ENCODE results near the gene KLHL28.
"Not testable (repeated sequence)": the region's sequence is repeated elsewhere in the genome, so short reads cannot be mapped to it uniquely, and the experiment has no call there.

KLHL28 gene

DNA sequence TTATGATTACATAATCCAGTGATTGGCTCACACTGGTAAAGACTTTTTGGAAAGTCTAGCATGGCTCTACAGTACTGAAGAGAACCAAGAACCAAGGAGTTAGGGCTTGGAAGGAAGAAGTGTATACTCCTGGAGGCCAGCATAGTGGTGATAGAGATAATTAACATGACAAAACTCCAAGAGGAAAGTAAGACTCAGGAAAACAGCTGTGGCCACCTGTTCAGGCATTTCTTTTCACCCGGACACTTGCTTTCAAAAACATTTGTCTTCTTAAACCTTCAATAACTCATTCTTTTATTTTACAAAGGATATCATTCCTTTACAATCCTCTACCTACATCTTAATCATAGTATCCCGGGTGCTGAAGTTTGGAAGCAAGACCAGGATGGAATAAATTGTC is 50.9 kb downstream of the KLHL28 start:
- H3K4me3 ChIP-seq (ENCODE audit: low read length in 2 of 2) = no peak overlapping the region
- H3K36me3 ChIP-seq (ENCODE audit: control insufficient read depth in 2 of 2, insufficient read depth in 2 of 2, low read length in 2 of 2) = no peaks in the 10 kb centered on the region
- H3K27ac ChIP-seq (ENCODE audit: low read depth in 2 of 2, low read length in 2 of 2) = no peak overlapping the region
- H3K4me1 ChIP-seq (ENCODE audit: control insufficient read depth in 2 of 2, insufficient read depth in 2 of 2, low read length in 2 of 2) = no peaks in the 10 kb centered on the region
- H3K27me3 ChIP-seq (ENCODE audit: control insufficient read depth in 2 of 2, insufficient read depth in 2 of 2, low read length in 2 of 2) = no peaks in the 10 kb centered on the region
- no peak overlapping the region for H3K9ac ChIP-seq (ENCODE audit: low read depth in 1 of 2, low read length in 2 of 2)
- H3K9me3 ChIP-seq (ENCODE audit: control insufficient read depth in 2 of 2, low read length in 2 of 2) = no peaks in the 10 kb centered on the region

DNA sequence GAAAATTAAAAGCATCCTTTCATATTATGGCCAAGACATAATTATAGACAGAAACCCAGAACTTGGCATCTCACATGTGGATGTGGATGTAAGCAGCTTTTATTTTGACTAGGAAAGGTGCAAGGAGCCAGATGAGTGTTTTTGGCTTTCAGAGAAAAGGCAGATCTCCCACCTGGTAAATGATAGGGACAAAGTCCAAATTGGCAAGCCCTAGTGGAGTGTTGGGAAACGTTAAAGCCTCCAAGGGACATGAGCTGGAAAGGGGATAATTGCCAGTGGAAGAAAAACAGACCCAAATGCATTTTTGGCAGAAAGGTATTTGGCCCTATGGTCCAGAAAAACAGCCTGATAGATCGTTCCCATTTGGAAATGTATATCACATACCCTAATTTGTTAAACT is 60.1 kb downstream of the KLHL28 start:
- no peak overlapping the region for H3K4me3 ChIP-seq (ENCODE audit: low read length in 2 of 2)

DNA sequence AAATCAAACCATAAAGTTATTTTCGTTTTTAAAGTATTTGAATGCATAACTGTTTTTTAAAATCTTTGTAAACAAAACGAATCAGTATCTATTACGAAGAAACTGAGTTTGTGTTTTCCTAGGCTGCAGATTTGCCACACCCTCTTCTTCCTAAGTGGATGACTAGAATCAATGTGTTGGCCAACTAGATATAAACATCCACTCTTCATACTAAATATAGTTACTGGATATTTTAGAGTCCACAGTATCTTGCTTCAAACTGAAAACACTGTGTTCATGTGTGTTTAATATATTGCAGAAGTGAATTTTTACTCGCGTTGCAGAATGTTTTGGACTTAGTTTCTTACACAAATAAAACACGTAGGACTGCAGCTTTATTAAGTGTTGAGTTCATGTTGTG is 63.2 kb downstream of the KLHL28 start:
- no peak overlapping the region for H3K9ac ChIP-seq (ENCODE audit: low read depth in 1 of 2, low read length in 2 of 2)
- peaks cover 2% of the 10 kb centered on the region in 2 donors for H3K4me1 ChIP-seq (ENCODE audit: control insufficient read depth in 2 of 2, insufficient read depth in 2 of 2, low read length in 2 of 2)
- no peaks in the 10 kb centered on the region for H3K27me3 ChIP-seq (ENCODE audit: control insufficient read depth in 2 of 2, insufficient read depth in 2 of 2, low read length in 2 of 2)
- peak overlapping the region; percentile 83 to 95 for H3K4me3 ChIP-seq (ENCODE audit: low read length in 2 of 2)
- H3K27ac ChIP-seq (ENCODE audit: low read depth in 2 of 2, low read length in 2 of 2) = peak overlapping the region in 1 of 2 donors; percentile 99
- H3K36me3 ChIP-seq (ENCODE audit: control insufficient read depth in 2 of 2, insufficient read depth in 2 of 2, low read length in 2 of 2) = no peaks in the 10 kb centered on the region
- no peaks in the 10 kb centered on the region for H3K9me3 ChIP-seq (ENCODE audit: control insufficient read depth in 2 of 2, low read length in 2 of 2)

More for the DNA sequence above, 60.1 kb downstream of the KLHL28 start:
- Histone ChIP-seq H3K27me3 (ENCODE audit: control insufficient read depth in 2 of 2, insufficient read depth in 2 of 2, low read length in 2 of 2) (no peaks in the 10 kb centered on the region), H3K36me3 (ENCODE audit: control insufficient read depth in 2 of 2, insufficient read depth in 2 of 2, low read length in 2 of 2) (no peaks in the 10 kb centered on the region), H3K27ac (ENCODE audit: low read depth in 2 of 2, low read length in 2 of 2) (no peak overlapping the region), H3K4me1 (ENCODE audit: control insufficient read depth in 2 of 2, insufficient read depth in 2 of 2, low read length in 2 of 2) (peaks cover 2% of the 10 kb centered on the region in 2 donors), H3K9me3 (ENCODE audit: control insufficient read depth in 2 of 2, low read length in 2 of 2) (no peaks in the 10 kb centered on the region), H3K9ac (ENCODE audit: low read depth in 1 of 2, low read length in 2 of 2) (no peak overlapping the region)

DNA sequence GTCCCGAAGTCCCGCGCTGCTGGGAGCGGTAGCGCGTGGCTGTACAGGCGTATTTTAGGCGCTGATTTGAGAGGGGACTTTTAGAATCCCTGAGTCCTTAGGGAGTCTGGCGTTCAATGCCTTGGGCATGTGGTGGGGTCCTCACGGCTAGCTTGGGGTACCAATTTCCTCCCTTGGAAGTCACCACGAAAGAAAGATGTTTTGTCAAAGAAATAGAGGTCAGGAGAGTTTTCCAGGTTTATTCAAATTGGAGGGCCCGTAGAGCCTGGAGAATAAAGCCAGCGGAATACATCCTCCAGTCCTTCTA is 63.9 kb downstream of the KLHL28 start:
- H3K4me1 ChIP-seq (ENCODE audit: control insufficient read depth in 2 of 2, insufficient read depth in 2 of 2, low read length in 2 of 2) = peaks cover 2% of the 10 kb centered on the region in 2 donors
- H3K9me3 ChIP-seq (ENCODE audit: control insufficient read depth in 2 of 2, low read length in 2 of 2) = no peaks in the 10 kb centered on the region
- peak overlapping the region; percentile 88 to 91 for H3K9ac ChIP-seq (ENCODE audit: low read depth in 1 of 2, low read length in 2 of 2)
- peak overlapping the region; percentile 83 to 95 for H3K4me3 ChIP-seq (ENCODE audit: low read length in 2 of 2)
- H3K27ac ChIP-seq (ENCODE audit: low read depth in 2 of 2, low read length in 2 of 2) = peak overlapping the region; percentile 99 to 100
- no peaks in the 10 kb centered on the region for H3K27me3 ChIP-seq (ENCODE audit: control insufficient read depth in 2 of 2, insufficient read depth in 2 of 2, low read length in 2 of 2)
- H3K36me3 ChIP-seq (ENCODE audit: control insufficient read depth in 2 of 2, insufficient read depth in 2 of 2, low read length in 2 of 2) = no peaks in the 10 kb centered on the region

DNA sequence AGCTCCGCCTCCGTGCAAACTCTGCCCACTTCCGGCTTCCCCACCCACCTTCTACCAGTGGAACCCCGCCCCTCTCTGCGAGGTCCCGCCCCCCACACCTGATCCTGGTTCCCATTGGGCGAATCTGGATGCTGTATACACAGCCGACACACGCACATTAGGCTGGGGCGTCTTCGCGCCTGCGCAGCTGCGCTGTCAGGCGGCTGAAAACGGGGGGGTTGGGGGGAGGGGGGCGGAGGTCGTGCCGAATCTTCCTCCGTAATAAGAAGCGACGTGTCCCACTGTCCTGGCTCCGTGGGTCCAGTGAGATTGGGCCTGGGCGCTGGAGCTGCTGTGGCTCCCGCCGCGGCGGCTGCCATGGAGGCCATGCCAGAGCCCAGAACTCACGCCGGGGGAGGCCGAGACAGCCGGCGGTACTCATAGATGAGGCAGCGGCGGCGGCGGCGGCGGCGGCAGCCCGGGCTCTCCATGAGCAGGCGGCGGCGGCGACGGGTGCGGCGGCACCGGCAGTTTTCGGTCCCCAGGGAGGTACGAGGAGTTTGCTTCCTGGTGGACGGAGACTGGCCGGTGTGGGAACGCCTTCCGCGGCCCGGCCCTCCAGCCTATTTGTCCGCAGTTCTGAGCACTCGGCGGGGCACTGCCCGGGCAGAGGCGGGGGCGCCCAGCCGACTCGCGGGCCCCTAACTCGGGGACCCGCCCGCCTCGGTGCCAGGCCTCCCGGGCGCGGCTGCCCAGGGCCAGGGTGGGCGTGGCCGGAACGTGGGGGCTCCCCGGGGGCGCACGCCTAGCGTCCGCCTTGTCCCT is 64.5 kb downstream of the KLHL28 start:
- Histone ChIP-seq H3K27ac (ENCODE audit: low read depth in 2 of 2, low read length in 2 of 2) (peak overlapping the region; percentile 99 to 100), H3K27me3 (ENCODE audit: control insufficient read depth in 2 of 2, insufficient read depth in 2 of 2, low read length in 2 of 2) (no peaks in the 10 kb centered on the region), H3K36me3 (ENCODE audit: control insufficient read depth in 2 of 2, insufficient read depth in 2 of 2, low read length in 2 of 2) (no peaks in the 10 kb centered on the region), H3K4me3 (ENCODE audit: low read length in 2 of 2) (peak overlapping the region; percentile 83 to 95), H3K9me3 (ENCODE audit: control insufficient read depth in 2 of 2, low read length in 2 of 2) (no peaks in the 10 kb centered on the region), H3K9ac (ENCODE audit: low read depth in 1 of 2, low read length in 2 of 2) (peak overlapping the region; percentile 88 to 91), H3K4me1 (ENCODE audit: control insufficient read depth in 2 of 2, insufficient read depth in 2 of 2, low read length in 2 of 2) (peaks cover 2% of the 10 kb centered on the region in 2 donors)

DNA sequence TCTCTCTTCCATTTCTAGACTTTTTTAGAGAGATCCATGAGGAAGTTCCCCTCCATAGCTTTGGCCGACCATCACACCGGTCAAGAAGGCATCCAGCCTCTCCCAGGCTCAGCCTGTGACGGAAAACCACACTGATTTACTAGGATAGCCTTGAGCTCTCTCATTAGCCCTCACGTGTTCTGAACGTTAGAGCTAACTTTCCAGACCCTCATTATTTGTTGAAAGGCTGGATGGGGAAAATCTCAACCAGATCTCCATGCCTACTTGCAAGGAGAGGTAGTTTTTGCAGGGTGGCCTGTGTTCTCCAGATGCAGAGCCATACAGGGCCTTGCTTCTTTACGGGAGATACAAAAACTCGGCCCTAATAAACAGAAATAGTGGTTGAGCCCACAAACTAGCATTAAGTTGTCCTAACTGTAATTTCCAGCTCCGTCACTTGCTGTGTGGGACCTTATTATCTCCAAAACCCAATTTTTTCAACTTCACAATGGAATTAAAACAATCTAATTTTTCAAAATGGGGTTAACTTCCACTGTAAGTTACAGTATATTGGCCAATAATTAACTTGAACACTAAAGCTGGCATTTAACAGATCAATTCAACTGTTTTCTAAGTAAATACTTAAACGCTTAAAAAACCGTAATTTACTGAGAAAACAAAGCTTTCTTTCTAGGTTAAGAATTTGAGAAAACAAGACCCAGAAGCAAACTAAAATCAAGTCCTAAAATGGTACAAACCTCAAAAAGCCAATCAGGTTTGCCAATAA is 65.3 kb downstream of the KLHL28 start:
- no peaks in the 10 kb centered on the region for H3K9me3 ChIP-seq (ENCODE audit: control insufficient read depth in 2 of 2, low read length in 2 of 2)
- no peaks in the 10 kb centered on the region for H3K36me3 ChIP-seq (ENCODE audit: control insufficient read depth in 2 of 2, insufficient read depth in 2 of 2, low read length in 2 of 2)
- peak overlapping the region; percentile 31 to 72 for H3K4me3 ChIP-seq (ENCODE audit: low read length in 2 of 2)
- peak overlapping the region; percentile 74 to 99 for H3K27ac ChIP-seq (ENCODE audit: low read depth in 2 of 2, low read length in 2 of 2)
- no peaks in the 10 kb centered on the region for H3K27me3 ChIP-seq (ENCODE audit: control insufficient read depth in 2 of 2, insufficient read depth in 2 of 2, low read length in 2 of 2)
- no peak overlapping the region for H3K9ac ChIP-seq (ENCODE audit: low read depth in 1 of 2, low read length in 2 of 2)
- peaks cover 2% of the 10 kb centered on the region in 2 donors for H3K4me1 ChIP-seq (ENCODE audit: control insufficient read depth in 2 of 2, insufficient read depth in 2 of 2, low read length in 2 of 2)

DNA sequence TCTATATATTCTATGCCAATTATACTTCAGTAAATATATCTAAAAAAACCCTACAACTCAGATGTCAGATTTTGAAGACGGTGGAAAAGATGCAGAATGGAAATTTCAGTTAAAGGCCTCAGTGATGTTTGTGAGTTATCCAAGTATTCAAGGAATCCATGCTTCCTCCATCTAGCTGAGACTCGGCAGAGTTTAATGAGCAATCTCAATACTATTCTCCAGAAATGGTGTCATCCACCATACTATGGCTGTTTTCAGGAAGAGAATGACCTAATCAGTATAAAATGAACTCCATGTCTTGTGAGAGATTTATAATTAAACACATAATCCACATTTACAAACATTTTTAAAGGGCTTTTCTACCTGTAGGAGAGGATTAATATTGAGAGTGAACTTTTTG is 66.0 kb downstream of the KLHL28 start:
- Histone ChIP-seq H3K4me1 (ENCODE audit: control insufficient read depth in 2 of 2, insufficient read depth in 2 of 2, low read length in 2 of 2) (peaks cover 2 to 3% of the 10 kb centered on the region in 2 donors), H3K9me3 (ENCODE audit: control insufficient read depth in 2 of 2, low read length in 2 of 2) (no peaks in the 10 kb centered on the region), H3K27ac (ENCODE audit: low read depth in 2 of 2, low read length in 2 of 2) (no peak overlapping the region), H3K4me3 (ENCODE audit: low read length in 2 of 2) (no peak overlapping the region), H3K9ac (ENCODE audit: low read depth in 1 of 2, low read length in 2 of 2) (no peak overlapping the region), H3K36me3 (ENCODE audit: control insufficient read depth in 2 of 2, insufficient read depth in 2 of 2, low read length in 2 of 2) (no peaks in the 10 kb centered on the region), H3K27me3 (ENCODE audit: control insufficient read depth in 2 of 2, insufficient read depth in 2 of 2, low read length in 2 of 2) (no peaks in the 10 kb centered on the region)

DNA sequence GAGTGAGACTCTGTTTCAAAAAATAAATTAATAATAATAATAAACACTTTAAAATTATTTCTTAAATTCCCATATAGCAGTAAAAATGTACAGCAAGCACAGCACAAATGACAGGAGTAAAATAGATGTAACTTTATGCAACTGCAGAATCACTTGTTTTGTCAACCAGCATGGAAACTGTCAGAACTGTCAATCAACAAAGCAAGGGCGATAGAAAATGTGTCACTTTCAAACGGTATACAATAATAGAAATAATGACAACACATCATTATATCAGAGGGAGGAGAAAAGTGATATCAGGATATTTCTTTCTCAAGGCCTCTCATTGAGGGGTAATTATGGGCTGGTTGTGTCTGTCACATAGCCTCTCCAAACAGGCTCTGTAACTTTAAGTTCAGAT is 68.2 kb downstream of the KLHL28 start:
- Histone ChIP-seq H3K4me1 (ENCODE audit: control insufficient read depth in 2 of 2, insufficient read depth in 2 of 2, low read length in 2 of 2) (peaks cover 5 to 8% of the 10 kb centered on the region in 2 donors), H3K27me3 (ENCODE audit: control insufficient read depth in 2 of 2, insufficient read depth in 2 of 2, low read length in 2 of 2) (no peaks in the 10 kb centered on the region), H3K9me3 (ENCODE audit: control insufficient read depth in 2 of 2, low read length in 2 of 2) (no peaks in the 10 kb centered on the region), H3K9ac (ENCODE audit: low read depth in 1 of 2, low read length in 2 of 2) (no peak overlapping the region), H3K4me3 (ENCODE audit: low read length in 2 of 2) (no peak overlapping the region), H3K36me3 (ENCODE audit: control insufficient read depth in 2 of 2, insufficient read depth in 2 of 2, low read length in 2 of 2) (no peaks in the 10 kb centered on the region), H3K27ac (ENCODE audit: low read depth in 2 of 2, low read length in 2 of 2) (no peak overlapping the region)

DNA sequence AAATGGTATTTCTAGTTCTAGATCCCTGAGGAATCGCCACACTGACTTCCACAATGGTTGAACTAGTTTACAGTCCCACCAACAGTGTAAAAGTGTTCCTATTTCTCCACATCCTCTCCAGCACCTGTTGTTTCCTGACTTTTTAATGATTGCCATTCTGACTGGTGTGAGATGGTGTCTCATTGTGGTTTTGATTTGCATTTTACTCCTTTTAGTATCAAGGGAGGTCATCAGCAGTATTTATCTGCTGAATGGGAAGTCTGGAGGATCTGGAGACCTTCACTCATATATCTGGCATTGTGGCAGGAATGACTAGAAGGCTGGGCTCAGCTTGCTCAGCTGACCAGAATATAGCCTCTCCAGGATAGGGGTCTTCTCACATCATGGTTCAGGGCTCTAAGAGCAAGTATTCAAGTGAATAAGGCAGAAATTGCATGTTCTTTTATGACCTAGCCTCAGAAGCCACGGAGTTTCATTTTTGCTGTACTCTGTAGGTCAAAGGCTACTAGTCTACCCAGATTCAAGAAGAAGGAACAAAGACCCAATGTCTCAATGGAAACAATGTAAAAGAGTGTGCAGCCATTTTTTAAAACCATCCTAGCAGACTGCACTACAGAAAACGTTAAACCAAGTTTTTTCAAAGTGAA is 69.9 kb downstream of the KLHL28 start:
- H3K4me3 ChIP-seq (ENCODE audit: low read length in 2 of 2); H3K9ac ChIP-seq (ENCODE audit: low read depth in 1 of 2, low read length in 2 of 2); H3K27me3 ChIP-seq (ENCODE audit: control insufficient read depth in 2 of 2, insufficient read depth in 2 of 2, low read length in 2 of 2); H3K36me3 ChIP-seq (ENCODE audit: control insufficient read depth in 2 of 2, insufficient read depth in 2 of 2, low read length in 2 of 2); H3K27ac ChIP-seq (ENCODE audit: low read depth in 2 of 2, low read length in 2 of 2); H3K9me3 ChIP-seq (ENCODE audit: control insufficient read depth in 2 of 2, low read length in 2 of 2); H3K4me1 ChIP-seq (ENCODE audit: control insufficient read depth in 2 of 2, insufficient read depth in 2 of 2, low read length in 2 of 2): not testable (repeated sequence)
